SH-SY5Y (cell line): ENCODE measurements around the gene GPR17.

Source experiments
- GATA2 ChIP-seq: IDR thresholded peaks from 2 replicates; pipeline ENCODE4 v1.6.1; 2011; ENCODE audit warnings: mild to moderate bottlenecking, low read depth, low read length
- GATA3 ChIP-seq: IDR thresholded peaks from 2 replicates; pipeline ENCODE4 v1.6.1; 2011; ENCODE audit warnings: low read depth, mild to moderate bottlenecking, low read length, moderate library complexity

DNA sequence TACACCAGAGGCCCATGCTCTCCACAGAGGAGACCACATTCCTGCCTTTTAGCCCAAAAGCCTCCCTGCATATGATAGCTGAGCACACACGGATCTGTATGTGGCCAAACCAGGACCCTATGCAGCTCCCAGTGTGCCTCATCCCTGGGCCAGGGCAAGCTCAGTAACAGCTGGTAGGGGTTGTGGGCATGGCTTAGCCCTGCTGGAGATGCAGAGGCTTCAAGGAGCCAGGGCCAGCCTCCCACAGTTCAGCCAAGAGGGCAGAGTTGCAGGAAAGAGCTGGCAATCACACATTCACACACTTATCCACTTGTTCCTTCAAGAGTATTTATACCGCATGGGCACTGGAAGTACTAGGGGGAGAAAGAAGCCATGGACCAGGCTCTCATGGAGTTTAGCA, 31.0 kb downstream of the GPR17 start:
- TF ChIP-seq GATA2: no peak
- no peak for TF ChIP-seq GATA3
